GM10847 (cell line): Measurements from ENCODE around the gene DROSHA.

ENCODE experiments used
- POLR2A ChIP-seq: IDR thresholded peaks from 2 replicates; pipeline ENCODE4 v1.6.1; 2011; ENCODE audit not compliant: insufficient read length; ENCODE audit errors: extremely low read depth

The DROSHA gene

DNA sequence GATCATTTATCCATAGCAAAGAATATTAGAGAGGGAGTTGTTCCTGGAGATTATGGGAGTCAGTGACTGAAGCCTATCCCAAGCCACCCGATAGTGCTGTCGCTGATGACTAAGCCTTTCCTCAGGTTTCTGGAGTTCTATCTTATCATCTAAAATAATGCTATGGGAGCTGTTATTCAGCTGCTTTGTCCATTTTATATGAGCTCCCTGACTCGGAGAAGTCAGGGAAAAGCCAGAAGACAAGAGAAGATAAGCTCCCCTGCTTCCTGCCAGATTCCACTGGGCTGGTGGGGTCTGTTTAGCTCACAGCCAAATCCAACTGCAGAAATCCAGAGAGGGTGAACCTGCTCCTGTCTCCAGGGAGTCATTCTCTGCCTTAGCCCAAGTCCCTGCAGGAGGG lies 148.2 kb downstream of the DROSHA start:
- TF ChIP-seq POLR2A = no peak

DNA sequence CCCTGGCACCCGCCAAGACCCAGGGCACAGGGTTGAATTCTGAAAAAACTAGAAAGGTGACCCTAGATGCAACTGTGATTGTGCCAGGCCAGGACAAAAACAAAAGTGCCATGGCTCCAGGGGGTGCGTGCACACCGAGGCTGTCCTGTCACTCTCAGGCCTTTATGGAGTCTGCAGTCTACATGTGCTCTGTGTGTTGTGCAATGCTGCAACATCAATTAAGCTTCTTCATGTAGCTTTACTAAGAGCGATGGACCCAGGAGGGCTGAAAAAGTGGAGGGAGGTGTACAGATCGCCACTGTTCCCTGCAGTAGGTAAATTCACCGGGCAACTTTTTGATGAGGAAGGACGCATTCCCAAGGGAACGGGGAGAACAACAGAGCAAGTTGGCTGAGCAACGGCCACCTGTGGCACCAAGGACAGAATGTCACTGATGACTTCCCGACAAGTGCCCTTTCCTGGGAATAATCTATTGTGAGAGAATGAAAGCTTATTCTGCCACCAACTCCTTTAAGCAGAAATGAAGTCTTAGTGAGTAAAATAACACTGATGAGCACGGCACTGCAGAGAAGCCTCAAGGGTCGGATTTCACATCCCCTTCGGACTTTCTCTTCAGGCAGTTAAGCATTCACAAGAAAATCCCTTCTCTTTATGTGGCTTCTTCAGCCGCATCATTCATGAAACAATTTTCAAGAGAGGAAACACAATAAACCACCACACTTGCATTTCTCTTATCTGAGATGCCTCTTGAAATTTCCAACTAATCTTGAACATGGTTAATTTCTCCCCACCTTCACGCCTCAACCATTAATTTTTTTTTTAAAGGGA lies 149.6 kb downstream of the DROSHA start:
- no peak for TF ChIP-seq POLR2A

DNA sequence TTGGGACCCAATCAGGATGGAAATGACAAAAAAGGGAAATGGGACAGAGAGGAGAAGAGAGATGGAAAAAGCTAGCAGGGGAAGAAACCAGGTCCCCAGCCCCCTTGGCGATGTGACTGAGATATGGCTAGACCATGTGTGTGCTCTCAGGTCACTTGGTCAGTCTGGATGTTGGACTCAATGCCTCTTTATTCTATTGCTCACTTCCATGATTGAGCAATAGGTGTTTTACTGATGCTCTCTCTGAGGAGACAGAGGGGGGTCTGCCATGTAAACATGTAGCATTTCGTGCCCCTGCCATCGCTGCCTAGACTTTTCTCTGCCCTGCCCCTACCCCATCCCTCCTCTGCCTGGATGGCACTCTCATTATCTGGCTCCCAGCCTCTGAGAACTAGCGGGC lies 150.6 kb downstream of the DROSHA start:
- no peak for TF ChIP-seq POLR2A

GRCh38 chr5:31380049-31380448 lies 151.8 kb downstream of the DROSHA start:
- no peak for TF ChIP-seq POLR2A

GRCh38 chr5:31378838-31379237 lies 153.1 kb downstream of the DROSHA start:
- no peak for TF ChIP-seq POLR2A

DNA sequence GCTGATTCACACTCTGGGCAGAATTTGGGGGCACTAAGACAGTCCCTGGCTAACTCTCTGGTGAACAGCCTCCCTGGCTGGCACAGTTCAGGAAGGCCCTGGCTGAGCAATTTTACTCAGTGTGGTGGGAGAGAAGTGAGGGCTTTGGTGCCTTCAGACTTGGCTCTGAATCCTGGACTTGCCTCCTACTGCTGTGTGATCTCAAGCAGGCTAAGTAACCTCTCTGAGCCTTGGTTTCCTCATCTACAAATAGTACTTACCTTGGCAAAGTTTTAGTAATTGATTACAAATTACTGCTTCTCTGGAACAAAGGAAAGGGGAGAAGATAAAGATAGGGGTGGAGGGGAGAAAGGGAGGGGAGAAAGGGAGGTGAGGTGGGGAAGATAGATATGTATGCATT lies 153.8 kb downstream of the DROSHA start:
- no peak for TF ChIP-seq POLR2A

DNA sequence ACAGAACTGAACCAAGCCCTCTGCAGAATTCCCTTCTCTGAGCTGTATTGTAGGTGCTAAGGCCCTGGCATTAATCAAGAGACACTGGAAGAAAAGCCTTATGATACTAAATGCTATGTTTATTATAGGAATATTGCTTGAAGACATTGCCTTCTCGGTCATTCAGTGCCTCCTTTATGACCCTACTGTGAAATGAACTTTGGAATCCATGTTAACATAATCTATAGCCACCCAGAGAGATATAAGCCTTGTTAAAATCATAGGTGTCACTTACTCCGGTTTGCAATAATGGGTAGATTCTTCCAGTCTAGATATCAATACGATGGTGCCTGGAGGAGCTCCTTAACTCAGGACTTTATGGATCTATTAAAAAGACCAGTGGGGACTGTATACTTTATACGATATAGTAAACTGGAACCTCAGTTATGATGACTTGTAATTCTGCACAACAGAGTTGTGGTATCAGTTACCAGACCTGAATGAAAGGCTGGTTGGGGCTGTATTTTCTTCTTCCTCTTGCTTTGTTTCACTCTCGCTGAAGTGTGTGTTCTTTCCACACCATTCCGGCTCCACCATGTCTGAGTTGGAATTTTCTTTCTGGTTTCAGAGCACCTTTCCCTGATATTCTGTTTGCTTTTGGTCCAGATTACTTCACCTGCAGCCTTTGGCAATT lies 154.5 kb downstream of the DROSHA start:
- TF ChIP-seq POLR2A = no peak

- TF ChIP-seq POLR2A = no peak
These were observed 155.7 kb downstream of the DROSHA start for GRCh38 chr5:31375999-31376720.

GRCh38 chr5:31372124-31372523 lies 159.8 kb downstream of the DROSHA start:
- TF ChIP-seq POLR2A = no peak

- TF ChIP-seq POLR2A = no peak
These were observed 165.0 kb downstream of the DROSHA start for GRCh38 chr5:31366941-31367340.

- no peak for TF ChIP-seq POLR2A
These were observed 166.1 kb downstream of the DROSHA start for GRCh38 chr5:31365776-31366175.

DNA sequence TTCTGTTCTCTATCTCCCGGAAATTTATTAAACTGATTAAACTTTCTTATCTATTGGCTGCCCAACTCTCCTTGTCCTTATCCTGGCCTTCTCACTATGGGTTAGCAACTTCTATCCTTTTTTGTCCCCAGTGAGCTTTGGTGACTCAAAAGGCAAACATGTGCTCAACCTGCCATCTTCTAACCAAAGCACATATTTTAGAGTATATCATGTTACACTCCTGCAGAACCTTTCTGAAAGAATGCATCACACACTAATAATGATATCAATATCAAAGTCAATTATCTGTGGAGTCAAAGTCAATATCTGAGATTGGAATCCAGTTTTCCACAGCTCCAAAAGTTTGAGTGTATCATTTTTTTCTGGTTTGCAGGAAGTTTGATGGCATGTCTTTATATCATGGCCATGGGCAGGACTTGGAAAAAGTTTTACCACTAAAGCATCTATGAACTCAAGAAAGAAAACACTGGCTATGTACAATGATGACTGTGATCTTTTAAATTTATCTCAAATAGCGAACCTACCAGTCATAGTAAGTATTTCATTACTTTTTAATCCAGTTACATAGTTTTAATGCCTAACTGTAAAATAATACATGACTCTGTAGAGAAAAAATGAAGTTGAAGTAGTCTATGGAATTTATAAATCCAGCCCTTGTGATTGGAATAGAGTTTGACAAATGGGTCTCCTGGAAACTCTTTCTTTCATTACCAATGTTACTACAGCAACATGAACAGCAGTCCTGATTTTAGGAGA lies 166.8 kb downstream of the DROSHA start:
- TF ChIP-seq POLR2A = no peak

DNA sequence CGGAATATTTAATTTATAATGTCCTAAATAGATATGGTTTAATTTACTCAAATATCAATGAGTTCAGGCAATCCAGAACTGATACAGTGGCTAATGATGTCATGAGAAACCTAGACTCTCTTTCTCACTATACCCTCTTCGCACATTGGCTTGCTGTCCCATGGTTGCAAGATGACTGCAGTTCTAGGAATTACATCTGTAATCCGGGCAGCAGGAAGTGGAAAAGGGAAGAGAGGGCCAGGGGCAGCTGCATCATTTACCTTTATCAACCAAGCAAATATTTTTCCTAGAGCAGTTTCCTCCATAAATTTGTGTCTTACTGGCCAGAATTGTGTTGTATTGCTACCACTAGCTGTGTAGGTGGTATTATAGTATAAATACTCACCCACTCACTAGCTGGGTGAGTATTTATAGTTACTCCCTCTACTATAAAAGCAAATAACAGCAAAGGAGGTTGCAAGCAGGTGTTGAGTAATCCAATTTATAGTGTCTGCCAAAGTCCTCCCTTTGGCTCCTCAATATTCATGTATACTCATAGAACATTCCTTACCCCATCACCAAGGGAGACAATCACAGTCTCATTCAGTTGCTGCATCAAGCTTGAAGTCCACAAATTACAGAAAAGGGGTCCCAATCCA lies 168.8 kb downstream of the DROSHA start:
- no peak for TF ChIP-seq POLR2A

DNA sequence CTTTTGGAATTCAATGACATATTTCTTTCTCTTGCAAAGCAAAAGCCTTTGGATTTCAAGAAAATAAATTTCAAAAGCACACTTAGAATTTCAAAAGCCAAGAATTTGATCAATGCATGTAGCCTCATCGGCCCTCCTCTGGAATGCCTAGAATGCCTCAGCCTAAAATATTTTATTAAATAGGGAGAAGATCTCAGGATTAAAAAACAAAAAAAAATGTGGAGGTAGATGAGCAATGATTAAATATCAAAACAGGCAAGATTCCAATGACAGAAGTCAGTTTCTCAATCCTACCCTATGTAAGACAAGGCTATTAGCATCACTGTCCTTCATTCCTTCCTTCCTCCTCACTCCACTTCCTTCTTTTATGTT lies 169.4 kb downstream of the DROSHA start:
- no peak for TF ChIP-seq POLR2A

GRCh38 chr5:31361234-31361633 lies 170.7 kb downstream of the DROSHA start:
- TF ChIP-seq POLR2A = no peak

- TF ChIP-seq POLR2A = no peak
These were observed 172.1 kb downstream of the DROSHA start for GRCh38 chr5:31359839-31360238.
